Nephron progenitor cell (in vitro differentiated cells): ENCODE data around the gene TCAP.

Experiments
- DNase-seq: peaks from one replicate; pipeline ENCODE4 v3.0.0; 2021
- H3K27ac Mint-ChIP-seq: 2 replicates; pipeline ENCODE4 v1.8.0; 2021; ENCODE audit warnings: mild to moderate bottlenecking, moderate library complexity, mixed read lengths
- H3K27me3 Mint-ChIP-seq: 2 replicates; pipeline ENCODE4 v1.8.0; 2021; ENCODE audit warnings: mild to moderate bottlenecking, low read depth, mixed read lengths; ENCODE audit not compliant: poor library complexity
- H3K36me3 Mint-ChIP-seq: 2 replicates; pipeline ENCODE4 v1.8.0; 2021; ENCODE audit warnings: low read depth, mixed read lengths
- H3K4me1 Mint-ChIP-seq: 2 replicates; pipeline ENCODE4 v1.8.0; 2021; ENCODE audit warnings: mixed read lengths
- H3K4me3 Mint-ChIP-seq: 2 replicates; pipeline ENCODE4 v1.8.0; 2021; ENCODE audit warnings: mild to moderate bottlenecking, moderate library complexity, mixed read lengths
- H3K9me3 Mint-ChIP-seq: 2 replicates; pipeline ENCODE4 v1.8.0; 2021; ENCODE audit warnings: mild to moderate bottlenecking, moderate library complexity, mixed read lengths
- TF ChIP-seq, protein P1 (sequence below): fragments of 200-600 bp; sonication (generic); IDR thresholded peaks from 2 replicates; pipeline ENCODE4 v1.5.0; 2021; ENCODE audit warnings: antibody characterized with exemption

The TCAP gene

GRCh38 chr17:39624313-39624712 is 40.8 kb upstream of the TCAP start:
- no peak for DNase-seq
- no peak overlapping the region for H3K4me3 Mint-ChIP-seq
- no peaks in the 10 kb centered on the region for H3K36me3 Mint-ChIP-seq
- TF ChIP-seq, protein P1, sequence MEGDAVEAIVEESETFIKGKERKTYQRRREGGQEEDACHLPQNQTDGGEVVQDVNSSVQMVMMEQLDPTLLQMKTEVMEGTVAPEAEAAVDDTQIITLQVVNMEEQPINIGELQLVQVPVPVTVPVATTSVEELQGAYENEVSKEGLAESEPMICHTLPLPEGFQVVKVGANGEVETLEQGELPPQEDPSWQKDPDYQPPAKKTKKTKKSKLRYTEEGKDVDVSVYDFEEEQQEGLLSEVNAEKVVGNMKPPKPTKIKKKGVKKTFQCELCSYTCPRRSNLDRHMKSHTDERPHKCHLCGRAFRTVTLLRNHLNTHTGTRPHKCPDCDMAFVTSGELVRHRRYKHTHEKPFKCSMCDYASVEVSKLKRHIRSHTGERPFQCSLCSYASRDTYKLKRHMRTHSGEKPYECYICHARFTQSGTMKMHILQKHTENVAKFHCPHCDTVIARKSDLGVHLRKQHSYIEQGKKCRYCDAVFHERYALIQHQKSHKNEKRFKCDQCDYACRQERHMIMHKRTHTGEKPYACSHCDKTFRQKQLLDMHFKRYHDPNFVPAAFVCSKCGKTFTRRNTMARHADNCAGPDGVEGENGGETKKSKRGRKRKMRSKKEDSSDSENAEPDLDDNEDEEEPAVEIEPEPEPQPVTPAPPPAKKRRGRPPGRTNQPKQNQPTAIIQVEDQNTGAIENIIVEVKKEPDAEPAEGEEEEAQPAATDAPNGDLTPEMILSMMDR: no peak
- H3K4me1 Mint-ChIP-seq: peaks cover 22% of the 10 kb centered on the region
- H3K27me3 Mint-ChIP-seq: peaks cover 91% of the 10 kb centered on the region
- no peaks in the 10 kb centered on the region for H3K9me3 Mint-ChIP-seq
- no peak overlapping the region for H3K27ac Mint-ChIP-seq

GRCh38 chr17:39625198-39625785 is 39.9 kb upstream of the TCAP start:
- no peak overlapping the region for H3K27ac Mint-ChIP-seq
- TF ChIP-seq, protein P1: no peak
- no peak for DNase-seq
- peak overlapping the region; percentile 78 for H3K4me3 Mint-ChIP-seq
- peaks cover 91% of the 10 kb centered on the region for H3K27me3 Mint-ChIP-seq
- no peaks in the 10 kb centered on the region for H3K9me3 Mint-ChIP-seq
- H3K36me3 Mint-ChIP-seq: no peaks in the 10 kb centered on the region
- H3K4me1 Mint-ChIP-seq: peaks cover 22% of the 10 kb centered on the region

GRCh38 chr17:39626171-39627046 is 38.7 kb upstream of the TCAP start, which contains the start of gene PPP1R1B:
TSS of gene PPP1R1B (plus strand) at chr17:39626952. CDS start at chr17:39627393, 441 bp downstream.
- H3K9me3 Mint-ChIP-seq: no peaks in the 10 kb centered on the region
- peak within 1 kb of the TSS; percentile 78 for H3K4me3 Mint-ChIP-seq
- no peak for DNase-seq
- H3K4me1 Mint-ChIP-seq: peaks cover 28% of the 10 kb centered on the region
- H3K27me3 Mint-ChIP-seq: peaks cover 91% of the 10 kb centered on the region
- H3K36me3 Mint-ChIP-seq: no peaks in the 10 kb centered on the region
- H3K27ac Mint-ChIP-seq: no peak within 1 kb of the TSS
- TF ChIP-seq, protein P1: no peak

- DNase-seq: peak; percentile 52
- TF ChIP-seq, protein P1: no peak
- Mint-ChIP-seq H3K36me3 (no peaks in the 10 kb centered on the region), H3K27me3 (peaks cover 88% of the 10 kb centered on the region), H3K4me3 (peak overlapping the region; percentile 78), H3K4me1 (peaks cover 36% of the 10 kb centered on the region), H3K27ac (no peak overlapping the region), H3K9me3 (no peaks in the 10 kb centered on the region)
Observed at GRCh38 chr17:39627047-39627711, 38.0 kb upstream of the TCAP start.

DNA sequence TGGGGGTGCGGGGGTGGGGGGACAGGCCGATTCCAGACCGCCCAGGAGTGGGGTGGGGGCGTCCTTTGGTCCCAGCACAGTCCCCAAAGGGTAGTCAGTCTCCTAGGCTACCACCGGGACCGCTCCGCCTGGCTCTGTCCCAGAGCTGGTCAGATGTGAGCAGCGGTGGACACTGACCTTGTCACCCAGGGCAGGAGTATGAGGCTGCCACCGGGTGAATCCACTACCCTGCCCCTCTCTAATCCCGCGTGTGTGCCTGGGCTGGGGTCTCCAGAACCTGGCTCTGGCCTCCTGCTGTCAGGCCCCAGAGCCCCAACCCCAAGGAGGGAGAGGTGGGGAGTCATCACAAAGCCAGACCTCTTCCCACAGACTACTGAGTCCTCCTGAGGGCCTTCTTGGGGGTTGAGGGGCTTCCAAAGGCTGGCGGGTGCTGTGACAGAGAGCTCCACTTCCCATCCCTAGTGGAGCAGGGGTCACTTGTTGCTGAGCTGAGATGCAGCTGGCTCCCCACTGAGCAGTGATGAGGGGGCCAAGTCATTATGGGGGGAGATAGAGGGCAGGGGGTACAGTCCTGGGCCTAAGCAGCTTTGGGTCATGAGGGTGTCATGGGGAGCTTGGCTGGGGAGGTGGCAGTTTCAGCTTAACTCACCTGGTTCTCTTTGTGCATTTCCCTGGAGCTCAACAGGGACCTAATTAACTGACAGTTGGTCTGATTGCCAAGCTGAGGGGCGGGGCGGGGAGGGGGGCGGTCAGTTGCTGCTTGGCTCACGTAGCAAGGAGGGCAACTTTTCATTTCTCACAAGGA is 37.2 kb upstream of the TCAP start:
- Mint-ChIP-seq H3K27ac (no peak overlapping the region), H3K36me3 (no peaks in the 10 kb centered on the region), H3K27me3 (peaks cover 89% of the 10 kb centered on the region), H3K4me3 (peak overlapping the region; percentile 51), H3K4me1 (peaks cover 43% of the 10 kb centered on the region), H3K9me3 (no peaks in the 10 kb centered on the region)
- TF ChIP-seq, protein P1: no peak
- DNase-seq: no peak
